Heart right ventricle (tissue), 16 donors: ENCODE measurements around the gene CD2BP2. TPM values are rescaled to one million over a fixed set of nuclear protein-coding genes. Genes with fewer than 3 reads are reported as not detected.

Experiments
- ATAC-seq, 8 donors: fragments of 200-7000 bp; cut with Tn5 transposase; one replicate each; pipeline ENCODE4 v1.9.1; 2020; ENCODE audit warnings: mild to moderate bottlenecking in 8 of 8, moderate library complexity in 8 of 8, moderate number of reproducible peaks in 1 of 8
- DNase-seq, 2 donors: peaks; one replicate each; pipeline ENCODE4 v3.0.0-alpha.2; 2020
- H3K27ac ChIP-seq, 10 donors: fragments of 200-600 bp; sonication (generic) in 2 of 10; one replicate each; pipeline versions ENCODE4 v1.5.0 to v1.8.0; 2020 to 2022; ENCODE audit warnings: mild to moderate bottlenecking in 3 of 10
- H3K27me3 ChIP-seq, 7 donors: fragments of 200-600 bp; one replicate each; pipeline ENCODE4 v1.8.0; 2021 to 2022; ENCODE audit warnings: mild to moderate bottlenecking in 2 of 7
- H3K36me3 ChIP-seq, 9 donors: fragments of 200-600 bp; sonication (generic) in 1 of 9; one replicate each; pipeline versions ENCODE4 v1.5.0 to v1.8.0; 2020 to 2022; ENCODE audit warnings: mild to moderate bottlenecking in 2 of 9
- H3K4me1 ChIP-seq, 9 donors: fragments of 200-600 bp; sonication (generic) in 1 of 9; one replicate each; pipeline versions ENCODE4 v1.5.0 to v1.8.0; 2020 to 2022; ENCODE audit warnings: mild to moderate bottlenecking in 4 of 9
- H3K4me3 ChIP-seq, 10 donors: fragments of 200-600 bp; sonication (generic) in 2 of 10; one replicate each; pipeline versions ENCODE4 v1.5.0 to v1.8.0; 2020 to 2022; ENCODE audit warnings: mild to moderate bottlenecking in 7 of 10, moderate library complexity in 2 of 10
- H3K9me3 ChIP-seq, 11 donors: fragments of 200-600 bp in 10 of 11; sonication (generic) in 2 of 11; one replicate each; pipeline versions ENCODE4 v1.5.0 to v1.8.0; 2013 to 2022; ENCODE audit warnings: mild to moderate bottlenecking in 2 of 11, control low read depth in 1 of 11, moderate library complexity in 1 of 11
- CTCF ChIP-seq, 9 donors: fragments of 200-600 bp; sonication (generic) in 2 of 9; IDR thresholded peaks; one replicate each; pipeline versions ENCODE4 v1.5.0 to v1.8.0; 2021 to 2022; ENCODE audit warnings: antibody characterized with exemption in 9 of 9, mild to moderate bottlenecking in 5 of 9, moderate library complexity in 1 of 9
- WGBS, 2 donors: extraction: QIAGEN DNeasy Blood & Tissue Kit; methylation state at CpG; one replicate each; pipeline ENCODE4 v1.1.7; 2013; ENCODE audit warnings: inconsistent platforms in 1 of 2; 5-methylcytosine and 5-hydroxymethylcytosine counted together
- intact Hi-C, 10 donors: fragments of 100-400 bp; cut with DNase I; formaldehyde crosslinking; loops; one replicate each; pipeline versions ENCODE4 v1.11.1 to v1.14.2; 2022
- polyA plus RNA-seq, 2 donors: library from polyadenylated mRNA; stranded (reverse); fragments of 200-250 nt; gene quantifications; one replicate each; pipeline ENCODE4 v1.2.3, GENCODE V29; 2013
- total RNA-seq, 10 donors: library from RNA; stranded (reverse); fragmentation: NEBNext Ultra II Directional in 3 of 10; extraction: Animal tissue kit (Norgen Biotek cat#: 25700) in 3 of 10; gene quantifications; one replicate each; pipeline versions ENCODE4 v1.2.1 to v1.2.4, GENCODE V29; 2021 to 2023
- donor health status: Arrhythmogenic right ventricular cardiomyopathy.
- donor health status: ischemic (EF 13 %, LVEDD 7.1; RV severe dilation, severe dysfunction).
- donor health status: healthy with polysubstance abuse.
- donor health status: DM: no; HTN: yes; CAD: no.
- donor health status: DM: no; HTN: no; CAD: no.
- donor health status: ischemic (EF 25% LVEDD 6.9; RV normal size, moderate dysfunction).
- donor health status: ischemic (EF 25% LVEDD 5.7; RV mildly dilated, moderate dysfunction).
- donor health status: healthy.
- donor health status: DM: yes; HTN: yes; CAD: no.
- donor health status: Ischemic cardiomyopathy.
- donor health status: ischemic (EF 35%, LVEDD 5.7; RV mildly dilated, moderate dysfunction).
- donor health status: nonischemic (EF 11% LVEDD 7.7; RV severe dilation, severe dysfunction).
- donor health status: DM: yes; HTN: yes; CAD: no.
- donor health status: PGD.
- donor health status: ischemic (EF 29% LVEDD 5.4; RV normal size, mild dysfunction).
- donor health status: nonischemic (EF 23%, LVEDD 6.1; RV moderate dilation, normal function).

Gene CD2BP2
- total and polyA plus RNA-seq, 12 donors, result 19.9 to 48.8 (median 38.8) TPM

GRCh38 chr16:30366511-30366910 is 11.4 kb upstream of the CD2BP2 start:
- H3K4me3 ChIP-seq, result no peak overlapping the region
- TF ChIP-seq CTCF (IDR thresholded peaks at IDR 0.05), result no peak
- H3K9me3 ChIP-seq, result no peaks in the 10 kb centered on the region
- no peak for ATAC-seq
- H3K27ac ChIP-seq, result peak overlapping the region in 4 of 10 donors; percentile 17 to 86 (median 50)
- peaks cover 0 to 54% (median 10%) of the 10 kb centered on the region in 9 donors for H3K36me3 ChIP-seq
- intact Hi-C loops, result loop anchor here in 2 of 10 donors (5.0 kb wide), 2 partner anchors 39 to 41 kb away; partner anchors contain the start of gene ZNF771 (in 1 of the 2)
- DNase-seq, result no peak
- WGBS, 2 donors, result 75 to 84% methylated on average over 4 of the region's 4 CpGs
- peaks cover 14 to 58% (median 45%) of the 10 kb centered on the region in 9 donors for H3K4me1 ChIP-seq
- no peaks in the 10 kb centered on the region for H3K27me3 ChIP-seq

GRCh38 chr16:30365200-30365599 is 10.1 kb upstream of the CD2BP2 start:
- Histone ChIP-seq H3K36me3 (peaks cover 0 to 67% (median 10%) of the 10 kb centered on the region in 9 donors), H3K4me1 (peaks cover 11 to 53% (median 42%) of the 10 kb centered on the region in 9 donors), H3K27me3 (no peaks in the 10 kb centered on the region), H3K9me3 (no peaks in the 10 kb centered on the region), H3K27ac (peak overlapping the region in 5 of 10 donors; percentile 17 to 66 (median 50)), H3K4me3 (no peak overlapping the region)
- intact Hi-C loops, result loop anchor here in 2 of 10 donors (5.0 kb wide), 2 partner anchors 38 to 42 kb away; partner anchors contain the start of gene ZNF771 (in 1 of the 2)
- no peak for TF ChIP-seq CTCF (IDR thresholded peaks at IDR 0.05)
- DNase-seq, result no peak
- 42 to 56% methylated on average over 10 of the region's 10 CpGs for WGBS, 2 donors
- ATAC-seq, result peak in 5 of 8 donors; percentile 22 to 75 (median 62)

GRCh38 chr16:30361180-30361579 is 6.1 kb upstream of the CD2BP2 start:
- DNase-seq (no peak), ATAC-seq (no peak)
- TF ChIP-seq CTCF (IDR thresholded peaks at IDR 0.05), result no peak

GRCh38 chr16:30359871-30360170 is 4.7 kb upstream of the CD2BP2 start:
- Histone ChIP-seq H3K9me3 (no peaks in the 10 kb centered on the region), H3K4me3 (no peak overlapping the region), H3K4me1 (peaks cover 8 to 21% (median 16%) of the 10 kb centered on the region in 9 donors), H3K36me3 (peaks cover 0 to 83% (median 25%) of the 10 kb centered on the region in 9 donors), H3K27me3 (no peaks in the 10 kb centered on the region), H3K27ac (no peak overlapping the region)
- intact Hi-C loops, result loop anchor here in 3 of 10 donors (5.0 to 10.0 kb wide), 3 partner anchors 37 to 55 kb away; partner anchors contain the start of genes ZNF48 (in 1 of the 3) and ZNF771 (in 1 of the 3)
- TF ChIP-seq CTCF (IDR thresholded peaks at IDR 0.05), result no peak
- ATAC-seq, result no peak
- 72 to 87% methylated on average over 6 of the region's 6 CpGs for WGBS, 2 donors
- no peak for DNase-seq

More at GRCh38 chr16:30361180-30361579, 6.1 kb upstream of the CD2BP2 start:
- H3K4me3 ChIP-seq, result no peak overlapping the region
- intact Hi-C loops, result no loop called here
- H3K9me3 ChIP-seq, result no peaks in the 10 kb centered on the region
- 95% methylated on average over 7 of the region's 7 CpGs for WGBS, 2 donors
- peaks cover 0 to 97% (median 25%) of the 10 kb centered on the region in 9 donors for H3K36me3 ChIP-seq
- H3K4me1 ChIP-seq, result peaks cover 3 to 27% (median 21%) of the 10 kb centered on the region in 9 donors
- no peak overlapping the region for H3K27ac ChIP-seq
- H3K27me3 ChIP-seq, result no peaks in the 10 kb centered on the region
